Stomach (tissue), 9 donors: ENCODE results near the gene ART4. TPM values are rescaled to one million over a fixed set of nuclear protein-coding genes. Genes with fewer than 3 reads are reported as not detected.

Source experiments
- DNase-seq, 2 donors: peaks; one replicate each; pipeline versions ENCODE4 v3.0.0 to v3.0.0-alpha.2; 2013 to 2019
- H3K27ac ChIP-seq, 5 donors: fragments of 200-600 bp in 4 of 5; sonication (generic) in 4 of 5; one replicate each; pipeline ENCODE4 v1.5.1; 2013 to 2019; ENCODE audit warnings: mild to moderate bottlenecking in 1 of 5, moderate library complexity in 1 of 5
- H3K27me3 ChIP-seq, 3 donors: fragments of 200-600 bp; sonication (generic); one replicate each; pipeline ENCODE4 v1.5.1; 2017 to 2019; ENCODE audit warnings: mixed run types in 1 of 3
- H3K36me3 ChIP-seq, 4 donors: fragments of 200-600 bp; sonication (generic); 1 replicate in 3 of 4; 2 replicates in 1 of 4; pipeline ENCODE4 v1.5.1; 2016 to 2019
- H3K4me1 ChIP-seq, 4 donors: fragments of 200-600 bp; sonication (generic); one replicate each; pipeline ENCODE4 v1.5.1; 2016 to 2019
- H3K4me3 ChIP-seq, 4 donors: fragments of 200-600 bp; sonication (generic) in 3 of 4; one replicate each; pipeline ENCODE4 v1.5.1; 2016 to 2019; ENCODE audit warnings: mild to moderate bottlenecking in 1 of 4
- H3K9me3 ChIP-seq, 4 donors: fragments of 200-600 bp; sonication (generic); one replicate each; pipeline ENCODE4 v1.5.1; 2016 to 2019
- CTCF ChIP-seq, 7 experiments: fragments of 450-650 bp in 4 of 7; fragments of 200-600 bp in 3 of 7; sonication (generic) in 3 of 7; IDR thresholded peaks; one replicate each; pipeline ENCODE4 v1.5.1; 2016 to 2019; ENCODE audit warnings: antibody characterized with exemption in 7 of 7, control low read depth in 2 of 7, mild to moderate bottlenecking in 1 of 7
- EP300 ChIP-seq: sonication (generic); formaldehyde crosslinking; IDR thresholded peaks from one replicate; pipeline ENCODE4 v1.6.1; 2017; ENCODE audit warnings: antibody characterized with exemption
- POLR2A ChIP-seq, 4 donors: fragments of 450-650 bp; IDR thresholded peaks; one replicate each; pipeline ENCODE4 v1.6.1; 2016; ENCODE audit warnings: antibody characterized with exemption in 4 of 4, control low read depth in 2 of 4, mild to moderate bottlenecking in 1 of 4, moderate library complexity in 1 of 4
- POLR2AphosphoS5 ChIP-seq, 3 donors: sonication (generic); formaldehyde crosslinking; IDR thresholded peaks; one replicate each; pipeline ENCODE4 v1.6.1; 2016; ENCODE audit warnings: antibody characterized with exemption in 3 of 3
- WGBS, 5 donors: extraction: QIAGEN DNeasy Blood & Tissue Kit in 3 of 5; methylation state at CpG; one replicate each; pipeline versions ENCODE4 v1.1.5 to v1.1.7; 2013 to 2018; 5-methylcytosine and 5-hydroxymethylcytosine counted together
- intact Hi-C: fragments of 100-400 bp; cut with DNase I; formaldehyde crosslinking; loops from one replicate; pipeline ENCODE4 v1.15.1; 2023; ENCODE audit warnings: low total_unique reads
- polyA plus RNA-seq, 3 donors: library from polyadenylated mRNA; stranded (reverse); fragments of 200-250 nt; gene quantifications; one replicate each; pipeline ENCODE4 v1.2.3, GENCODE V29; 2013
- total RNA-seq, 5 donors: library from RNA; depleted of rRNA; stranded (reverse); fragments of >200 nt; gene quantifications; one replicate each; pipeline versions ENCODE4 v1.1.0 to v1.2.3, GENCODE V29; 2014 to 2016
- donor health status: healthy with polysubstance abuse.
- donor health status: Bipolar disorder and iron deficiency.
- donor health status: healthy.

ART4 gene
- total and polyA plus RNA-seq, 8 donors: 0.03 to 2.0 (median 1.2) TPM; not detected in 4

GRCh38 chr12:14846042-14846587 is 2.8 kb upstream of the ART4 start:
- WGBS, 5 donors: 30 to 44% (median 37%) methylated on average over 3 of the region's 3 CpGs
- Histone ChIP-seq H3K4me3 (no peak overlapping the region), H3K27me3 (no peaks in the 10 kb centered on the region), H3K36me3 (no peaks in the 10 kb centered on the region), H3K4me1 (peaks cover 10 to 49% (median 38%) of the 10 kb centered on the region in 4 donors), H3K9me3 (no peaks in the 10 kb centered on the region), H3K27ac (peak overlapping the region in 2 of 5 donors; percentile 17 to 28)
- intact Hi-C loops: loop anchor here (5.0 kb wide), 2 partner anchors 151 to 376 kb away; partner anchors contain the start of gene RERG
- no peak for DNase-seq
- no peak for TF ChIP-seq EP300
- TF ChIP-seq POLR2A (IDR thresholded peaks at IDR 0.05): no peak
- TF ChIP-seq CTCF (IDR thresholded peaks at IDR 0.05): no peak
- no peak for TF ChIP-seq POLR2AphosphoS5 (IDR thresholded peaks at IDR 0.05)

GRCh38 chr12:14845350-14845750 is 2.0 kb upstream of the ART4 start:
- H3K4me1 ChIP-seq: peaks cover 10 to 56% (median 40%) of the 10 kb centered on the region in 4 donors
- no peak overlapping the region for H3K4me3 ChIP-seq
- WGBS, 5 donors: 5 to 16% (median 10%) methylated on average over 3 of the region's 3 CpGs
- no peaks in the 10 kb centered on the region for H3K9me3 ChIP-seq
- H3K36me3 ChIP-seq: no peaks in the 10 kb centered on the region
- DNase-seq: peak; percentile 50 to 82
- H3K27me3 ChIP-seq: no peaks in the 10 kb centered on the region
- TF ChIP-seq CTCF (IDR thresholded peaks at IDR 0.05): peak in 5 of 7 experiments; percentile 65 to 87 (median 77)
- no peak for TF ChIP-seq POLR2A (IDR thresholded peaks at IDR 0.05)
- peak overlapping the region in 1 of 5 donors; percentile 28 for H3K27ac ChIP-seq
- intact Hi-C loops: loop anchor here (5.0 kb wide), 2 partner anchors 152 to 377 kb away; partner anchors contain the start of gene RERG

GRCh38 chr12:14844401-14844800 is 1.1 kb upstream of the ART4 start:
- no peaks in the 10 kb centered on the region for H3K36me3 ChIP-seq
- H3K27ac ChIP-seq: no peak overlapping the region
- H3K4me1 ChIP-seq: peaks cover 10 to 56% (median 40%) of the 10 kb centered on the region in 4 donors
- H3K4me3 ChIP-seq: no peak overlapping the region
- TF ChIP-seq POLR2AphosphoS5 (IDR thresholded peaks at IDR 0.05) (no peak), POLR2A (IDR thresholded peaks at IDR 0.05) (no peak), EP300 (no peak), CTCF (IDR thresholded peaks at IDR 0.05) (no peak)
- no peaks in the 10 kb centered on the region for H3K9me3 ChIP-seq
- no peak for DNase-seq
- intact Hi-C loops: no loop called here
- no peaks in the 10 kb centered on the region for H3K27me3 ChIP-seq

GRCh38 chr12:14842315-14842714 is 1.0 kb downstream of the ART4 start:
- intact Hi-C loops: no loop called here
- DNase-seq: no peak
- Histone ChIP-seq H3K9me3 (no peaks in the 10 kb centered on the region), H3K4me1 (peaks cover 10 to 54% (median 39%) of the 10 kb centered on the region in 4 donors), H3K27me3 (no peaks in the 10 kb centered on the region), H3K36me3 (no peaks in the 10 kb centered on the region), H3K27ac (peak overlapping the region in 4 of 5 donors; percentile 21 to 57 (median 45)), H3K4me3 (no peak overlapping the region)
- WGBS, 5 donors: 41 to 59% (median 54%) methylated on average over 3 of the region's 3 CpGs
- TF ChIP-seq EP300: no peak
- no peak for TF ChIP-seq POLR2AphosphoS5 (IDR thresholded peaks at IDR 0.05)
- TF ChIP-seq CTCF (IDR thresholded peaks at IDR 0.05): no peak
- no peak for TF ChIP-seq POLR2A (IDR thresholded peaks at IDR 0.05)
